DMS79 (cell line): ENCODE measurements around the gene CNTNAP2.

Experiments used
- DNase-seq: peaks from one replicate; lab custom pipeline; 2025; lab: John Stamatoyannopoulos, UW

Gene CNTNAP2

DNA sequence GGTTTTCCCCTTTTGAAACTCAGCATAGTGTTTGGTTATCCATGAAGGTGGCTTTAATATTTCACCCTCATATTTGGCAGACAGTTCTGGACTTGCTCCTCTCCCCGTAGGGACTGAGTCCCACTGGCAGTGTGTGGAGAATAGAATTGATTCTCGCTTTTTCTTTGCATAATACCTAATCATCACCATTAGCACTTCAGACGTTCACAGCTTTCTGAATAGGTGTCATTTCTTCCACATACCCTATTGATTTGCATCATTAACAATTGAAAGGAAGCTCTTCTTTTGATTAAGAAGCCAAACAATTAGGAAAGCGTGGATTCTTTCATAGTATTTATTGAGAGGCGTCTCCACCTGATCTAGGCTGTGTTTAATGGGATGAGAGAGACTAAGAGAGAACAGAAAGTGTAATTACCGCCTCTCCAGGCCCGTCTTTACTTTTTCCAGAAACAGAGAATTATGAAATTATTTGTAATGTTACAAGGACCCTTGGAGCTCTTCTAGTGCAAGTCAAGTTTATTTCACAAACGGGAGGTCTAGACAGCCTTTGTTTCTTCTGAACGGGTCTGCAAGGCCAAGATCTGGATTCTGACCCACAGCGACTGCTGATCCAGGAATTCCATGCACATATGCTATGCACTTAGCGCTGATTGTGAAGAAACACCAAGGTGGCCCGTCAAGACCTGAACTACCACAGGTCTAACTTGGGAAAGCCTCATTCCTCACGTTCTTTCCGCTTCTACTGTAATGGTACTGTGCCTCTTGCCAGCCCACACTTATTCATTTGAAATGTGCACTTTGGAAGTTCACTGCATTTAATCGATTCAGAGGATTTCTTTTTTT is 2224.1 kb downstream of the CNTNAP2 start:
- no peak for DNase-seq

GRCh38 chr7:148344406-148344805 is 2227.8 kb downstream of the CNTNAP2 start:
- DNase-seq: no peak

DNA sequence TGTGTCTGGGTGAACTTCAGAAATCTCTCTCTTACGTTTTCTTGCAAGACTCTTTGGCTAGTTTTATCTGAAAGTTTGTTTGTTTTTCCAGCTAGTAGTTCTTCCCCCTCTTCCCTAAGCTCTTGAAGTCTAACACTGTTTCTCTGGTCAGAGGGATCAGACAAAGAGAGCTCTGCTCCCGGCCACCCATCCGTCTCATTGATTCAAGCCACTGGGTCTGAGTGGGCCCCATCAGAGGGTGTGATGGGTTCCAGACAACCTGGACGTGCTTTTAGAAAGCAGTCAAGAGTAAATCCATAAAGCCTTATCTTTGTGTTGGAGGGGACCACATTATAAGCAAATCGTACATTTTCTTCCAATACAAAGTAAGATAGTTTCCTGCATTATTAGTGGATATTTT is 2231.4 kb downstream of the CNTNAP2 start:
- DNase-seq: no peak

DNA sequence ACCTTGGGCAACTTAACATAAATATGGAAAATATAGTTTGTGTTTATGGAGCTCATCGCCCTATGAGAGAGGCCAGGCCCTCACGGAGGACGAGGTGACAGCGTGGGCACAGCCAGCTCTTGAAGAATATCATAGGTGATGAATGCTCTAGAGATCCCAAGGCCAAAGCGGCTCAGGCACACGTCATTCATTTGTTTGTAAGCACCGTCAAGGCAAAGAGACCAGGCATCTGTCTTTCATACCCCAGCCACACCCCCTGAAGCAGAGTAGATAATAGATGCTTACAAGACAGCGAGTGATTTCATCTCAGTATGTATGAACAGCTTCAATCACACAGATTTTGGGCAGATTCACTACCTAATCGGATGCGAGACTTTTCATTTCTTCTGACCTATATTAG is 2231.9 kb downstream of the CNTNAP2 start:
- DNase-seq: no peak

DNA sequence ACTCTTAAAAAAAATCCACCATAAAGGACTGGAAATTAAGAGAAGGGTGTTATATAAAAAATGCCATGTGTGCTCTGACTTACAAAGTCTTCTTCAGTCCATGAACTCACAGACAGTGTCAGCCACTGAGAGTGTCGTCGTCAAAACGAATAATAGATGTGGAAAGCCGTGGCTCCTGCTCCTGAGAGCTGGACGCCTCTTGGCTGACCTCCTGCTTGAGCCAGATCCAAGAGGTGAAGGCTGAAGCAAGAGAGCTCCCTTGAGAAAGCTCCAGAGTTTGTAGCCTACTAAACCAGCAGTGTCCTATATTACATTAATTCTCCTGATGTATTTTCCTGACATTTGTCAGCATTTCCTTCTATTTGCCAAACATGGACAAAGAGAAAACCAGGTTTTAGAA is 2239.7 kb downstream of the CNTNAP2 start:
- DNase-seq: no peak

DNA sequence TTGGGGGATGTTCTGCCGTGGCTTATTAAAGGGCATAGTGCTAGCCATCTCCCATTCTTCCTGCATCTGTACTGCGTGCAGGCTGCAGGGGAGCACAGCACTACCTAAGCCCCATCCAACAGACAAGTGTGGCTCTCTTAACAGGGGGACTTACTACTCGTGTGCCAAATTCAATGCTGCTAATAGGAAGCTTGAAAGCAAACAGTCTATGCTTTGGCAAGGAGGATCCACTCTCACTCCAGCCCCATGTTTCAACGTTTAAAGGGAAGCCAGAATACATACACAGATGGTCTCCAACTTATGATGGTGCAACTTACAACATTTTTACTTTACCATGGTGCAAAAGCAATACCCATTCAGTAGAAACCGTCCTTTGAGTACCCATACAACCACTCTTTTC is 2245.9 kb downstream of the CNTNAP2 start:
- DNase-seq: no peak

DNA sequence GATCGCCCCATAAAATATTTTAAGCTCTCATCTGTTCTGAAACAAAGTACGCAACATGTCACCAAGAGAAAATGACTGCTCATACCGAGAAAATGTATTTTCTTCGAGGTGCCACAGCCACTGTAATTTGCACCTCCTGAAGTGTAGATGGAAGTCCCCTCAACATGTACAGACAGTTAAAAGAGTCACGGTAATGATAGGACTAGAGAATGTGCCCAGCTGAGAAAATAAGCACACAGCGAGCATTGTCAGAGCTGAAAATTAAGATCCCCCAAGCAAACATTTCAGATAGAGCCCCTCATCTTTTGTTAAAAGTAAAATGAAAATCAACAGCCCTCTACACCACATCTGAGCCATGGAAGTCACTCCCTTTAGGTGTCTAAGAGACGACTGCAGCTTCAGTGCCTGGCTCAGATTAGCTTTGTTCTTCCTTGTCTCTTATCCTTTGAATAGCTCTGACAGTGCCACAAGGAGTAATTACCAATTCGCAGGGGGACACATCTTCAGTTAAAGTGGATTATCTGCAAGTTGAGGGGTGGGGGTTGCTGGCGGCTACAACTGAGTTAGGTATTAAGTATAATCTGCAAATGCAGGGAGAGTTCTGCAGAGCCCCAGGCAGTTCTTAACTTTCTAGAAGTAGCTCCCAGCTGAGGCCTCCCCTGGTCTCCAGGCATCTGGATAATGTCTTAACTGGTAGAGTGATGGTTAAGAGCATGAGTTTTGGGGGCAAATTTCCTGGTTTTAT is 2251.3 kb downstream of the CNTNAP2 start:
- no peak for DNase-seq

DNA sequence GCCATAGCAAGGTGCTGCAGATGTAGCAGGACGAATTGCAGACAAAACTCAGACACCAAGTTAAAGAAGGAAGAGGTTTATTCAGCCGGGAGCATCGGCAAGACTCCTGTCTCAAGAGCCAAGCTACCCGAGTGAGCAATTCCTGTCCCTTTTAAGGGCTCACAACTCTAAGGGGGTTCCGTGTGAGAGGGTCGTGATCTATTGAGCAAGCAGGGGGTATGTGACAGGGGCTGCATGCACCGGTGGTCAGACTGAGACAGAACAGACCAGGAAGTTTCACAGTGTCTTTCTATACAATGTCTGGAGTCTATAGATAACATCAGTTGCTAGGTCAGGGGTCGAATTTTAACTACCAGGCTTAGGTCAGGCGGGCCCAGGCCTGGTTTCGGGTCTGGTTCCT is 2252.0 kb downstream of the CNTNAP2 start:
- DNase-seq: no peak

GRCh38 chr7:148371280-148371937 is 2254.8 kb downstream of the CNTNAP2 start:
- DNase-seq: no peak

- no peak for DNase-seq
These were observed 2258.0 kb downstream of the CNTNAP2 start for GRCh38 chr7:148374396-148375259.

DNA sequence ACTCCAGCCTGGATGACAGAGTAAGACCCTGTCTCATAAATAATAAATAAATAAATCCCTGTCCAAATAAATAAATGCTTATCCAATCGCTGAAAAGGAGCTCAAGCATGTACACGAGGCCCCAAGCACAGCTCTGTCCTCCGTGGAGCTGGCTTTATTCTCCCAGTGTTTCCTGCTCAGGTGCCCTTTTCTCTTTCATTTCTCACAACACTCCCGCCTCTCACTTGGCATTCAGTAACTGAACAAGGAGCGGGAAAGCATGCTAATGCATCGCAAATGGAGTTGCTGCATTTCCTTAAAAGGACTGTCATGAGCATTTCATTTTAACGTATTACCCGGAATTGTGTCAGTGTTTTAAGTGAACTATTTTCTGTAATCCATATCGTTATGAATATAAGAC is 2263.1 kb downstream of the CNTNAP2 start:
- DNase-seq: no peak

- no peak for DNase-seq
These were observed 2264.2 kb downstream of the CNTNAP2 start for GRCh38 chr7:148380596-148381419.

- DNase-seq: no peak
These were observed 2266.0 kb downstream of the CNTNAP2 start for GRCh38 chr7:148382596-148382995.

DNA sequence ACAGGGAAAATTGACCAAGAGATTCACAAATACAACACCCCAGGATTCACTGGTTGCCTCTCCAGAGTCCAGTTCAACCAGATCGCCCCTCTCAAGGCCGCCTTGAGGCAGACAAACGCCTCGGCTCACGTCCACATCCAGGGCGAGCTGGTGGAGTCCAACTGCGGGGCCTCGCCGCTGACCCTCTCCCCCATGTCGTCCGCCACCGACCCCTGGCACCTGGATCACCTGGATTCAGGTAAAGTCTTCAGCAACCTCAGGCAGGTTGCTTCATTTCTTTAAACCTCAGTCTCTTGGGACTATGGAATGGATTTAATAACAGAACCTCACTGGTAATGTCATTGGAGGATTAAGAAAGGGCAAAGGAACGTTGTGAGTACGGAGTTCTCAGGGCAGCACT is 2267.1 kb downstream of the CNTNAP2 start:
- no peak for DNase-seq

- no peak for DNase-seq
These were observed 2268.5 kb downstream of the CNTNAP2 start for GRCh38 chr7:148385009-148385682.

DNA sequence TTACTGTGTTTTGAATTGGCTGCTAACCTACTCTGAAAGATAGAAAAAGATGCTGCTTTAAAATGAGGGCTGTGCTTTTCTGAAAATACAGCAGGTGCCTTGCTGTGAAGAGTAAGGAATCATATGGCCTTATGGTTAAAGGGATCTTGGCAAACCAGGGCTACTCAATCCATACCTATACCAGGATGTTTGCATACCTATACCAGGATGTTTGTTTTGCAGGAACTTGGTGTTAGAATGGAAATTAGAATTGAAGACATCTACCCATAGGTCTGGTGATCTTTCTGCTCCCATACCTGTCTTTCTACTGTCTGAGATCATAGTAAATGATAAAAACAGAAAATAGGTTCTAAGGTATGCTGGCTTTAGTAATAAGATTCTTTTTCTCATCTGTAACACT is 2273.8 kb downstream of the CNTNAP2 start:
- DNase-seq: no peak

DNA sequence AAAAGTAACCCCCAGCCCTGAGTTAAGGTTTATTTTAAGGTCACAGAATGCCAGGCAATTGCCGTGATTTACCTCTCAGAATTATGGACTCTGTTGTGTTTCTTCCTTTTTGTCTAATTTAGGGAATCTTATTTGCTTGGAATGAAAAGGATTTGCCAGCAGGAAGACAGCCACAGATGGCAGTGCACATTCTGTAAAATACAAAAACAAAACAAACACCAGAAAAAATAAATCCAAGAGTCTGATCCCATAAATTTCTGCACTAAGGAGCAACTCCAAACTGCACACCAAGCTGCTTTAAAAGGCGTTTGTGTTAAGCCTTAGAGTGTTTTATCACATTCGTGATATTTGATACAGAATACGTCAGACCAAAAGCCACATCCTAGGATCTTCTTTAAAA is 2275.0 kb downstream of the CNTNAP2 start:
- no peak for DNase-seq

DNA sequence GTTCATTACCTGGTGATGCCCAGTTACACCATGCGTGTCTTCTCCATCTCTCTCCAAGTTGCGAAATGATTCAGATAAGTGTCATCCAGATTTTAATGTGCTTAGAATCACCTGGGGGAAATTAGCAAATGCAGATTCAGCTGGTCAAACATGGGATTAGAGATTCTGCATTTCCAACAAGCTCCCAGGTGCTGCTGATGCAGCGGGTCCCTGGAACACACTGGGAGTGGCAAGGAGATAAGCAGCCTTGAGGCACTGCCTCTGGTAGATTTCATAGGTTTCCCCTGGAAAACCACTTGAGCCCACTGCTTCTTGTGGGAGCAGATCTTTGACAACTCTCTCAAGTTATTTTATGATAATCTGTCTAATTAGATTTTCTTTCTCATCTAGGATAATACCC is 2278.0 kb downstream of the CNTNAP2 start:
- DNase-seq: no peak

DNA sequence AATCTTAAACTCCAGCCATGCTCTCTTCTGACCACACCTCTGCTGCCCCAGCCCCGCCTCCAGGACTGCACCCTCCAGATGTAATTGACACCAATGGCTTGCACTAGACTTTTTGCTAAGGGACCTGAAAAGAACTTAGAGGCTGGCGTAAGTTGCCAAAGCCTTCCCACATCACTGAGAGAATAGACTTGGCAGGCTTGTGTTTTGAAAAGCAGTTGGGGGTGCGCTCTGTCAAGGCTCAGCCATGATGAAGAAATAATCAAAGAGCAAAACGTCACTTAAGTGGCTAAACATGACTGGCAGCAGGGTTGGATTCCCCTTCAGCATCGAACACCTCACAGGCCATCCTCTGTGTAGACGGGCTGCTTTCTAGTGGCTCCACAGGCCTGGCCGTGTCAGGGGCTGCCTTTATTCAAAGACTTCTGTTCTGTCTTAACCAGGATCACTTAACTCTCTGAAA is 2278.8 kb downstream of the CNTNAP2 start:
- no peak for DNase-seq

DNA sequence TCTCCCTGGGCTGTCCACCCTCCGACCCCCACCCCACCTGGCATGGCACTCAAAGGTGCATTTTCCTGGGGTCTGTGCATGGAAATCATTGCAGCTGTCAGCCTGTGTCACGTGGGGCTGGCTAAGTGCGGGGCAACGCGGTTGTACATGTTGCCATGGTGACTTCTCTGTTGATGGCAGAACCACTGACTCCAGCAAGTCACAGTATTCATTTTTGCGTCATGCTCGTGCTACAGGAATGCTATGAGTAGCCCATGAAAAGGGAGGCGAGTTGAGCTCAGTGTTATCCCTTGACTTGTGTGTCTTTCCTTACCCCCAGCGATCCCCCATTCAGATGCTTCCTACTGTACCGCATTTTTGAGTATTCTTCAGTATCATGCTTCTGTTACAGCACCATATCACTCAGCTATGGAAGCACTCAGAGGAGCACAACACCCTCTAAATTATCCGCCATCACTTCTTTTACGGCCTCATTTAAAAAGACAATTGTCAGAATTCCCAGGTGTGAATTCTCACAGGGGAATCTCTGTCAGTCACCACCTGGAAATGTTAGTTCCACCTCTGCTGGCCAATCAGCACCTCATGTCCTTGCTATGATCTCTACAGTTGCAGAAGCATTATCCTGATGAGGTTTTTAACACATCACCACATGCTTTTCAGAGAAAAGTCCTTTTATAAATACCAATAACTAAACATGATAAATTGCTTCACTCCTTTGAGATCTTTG is 2279.6 kb downstream of the CNTNAP2 start:
- DNase-seq: no peak
